Epithelial cell of proximal tubule (primary cell): ENCODE measurements around the gene TMEM114. TPM values are rescaled to one million over a fixed set of nuclear protein-coding genes. Genes with fewer than 3 reads are reported as not detected.
"Not testable (repeated sequence)": the region's sequence is repeated elsewhere in the genome, so short reads cannot be mapped to it uniquely, and the experiment has no call there.

Experiments
- DNase-seq: peaks from one replicate; pipeline ENCODE4 v3.0.0-alpha.2; 2011; ENCODE audit warnings: low read depth
- H3K4me3 ChIP-seq: 2 replicates; pipeline ENCODE4 v1.5.1; 2011; ENCODE audit warnings: low read depth, mild to moderate bottlenecking, low read length
- CTCF ChIP-seq: conservative IDR thresholded peaks from 2 replicates; pipeline ENCODE4 v1.5.1; 2012; ENCODE audit warnings: low read depth, mild to moderate bottlenecking, low read length
- total RNA-seq: library from RNA; depleted of rRNA; stranded (reverse); fragments of >200 nt; gene quantifications from 2 replicates; pipeline ENCODE4 v1.2.3, GENCODE V29; 2015

The TMEM114 gene
- total RNA-seq, 1 donor from 2014 or later = not detected

GRCh38 chr16:8567355-8568230 is 22.7 kb downstream of the TMEM114 start:
- TF ChIP-seq CTCF = peak; percentile 100
- no peak overlapping the region for H3K4me3 ChIP-seq
- peak; percentile 50 for DNase-seq

GRCh38 chr16:8565498-8565897 is 24.8 kb downstream of the TMEM114 start:
- no peak overlapping the region for H3K4me3 ChIP-seq
- no peak for TF ChIP-seq CTCF
- DNase-seq = no peak

GRCh38 chr16:8564934-8565345 is 25.4 kb downstream of the TMEM114 start:
- no peak for DNase-seq
- H3K4me3 ChIP-seq = no peak overlapping the region
- TF ChIP-seq CTCF = no peak

GRCh38 chr16:8563944-8564540 is 26.3 kb downstream of the TMEM114 start:
- not testable (repeated sequence) for DNase-seq, H3K4me3 ChIP-seq

GRCh38 chr16:8561496-8561895 is 28.8 kb downstream of the TMEM114 start:
- no peak for DNase-seq
- H3K4me3 ChIP-seq = no peak overlapping the region
- TF ChIP-seq CTCF = no peak

- no peak overlapping the region for H3K4me3 ChIP-seq
- no peak for DNase-seq
- TF ChIP-seq CTCF = no peak
Measured at GRCh38 chr16:8555400-8555799, 34.9 kb downstream of the TMEM114 start.

- no peak overlapping the region for H3K4me3 ChIP-seq
- DNase-seq = no peak
- no peak for TF ChIP-seq CTCF
Measured at GRCh38 chr16:8554881-8555280, 35.4 kb downstream of the TMEM114 start.
